ENCODE measurements around the gene WHAMM.
"Not testable (repeated sequence)": the region's sequence is repeated elsewhere in the genome, so short reads cannot be mapped to it uniquely, and the experiment has no call there.

WHAMM gene

GRCh38 chr15:82838096-82838735 lies 28.8 kb downstream of the WHAMM start:
- DNase-seq (ENCODE audit: low read depth), result no peak

GRCh38 chr15:82839136-82839535 lies 29.7 kb downstream of the WHAMM start:
- no peak for DNase-seq (ENCODE audit: low read depth)

- no peak for DNase-seq (ENCODE audit: low read depth)
Measured at GRCh38 chr15:82840166-82840565, 30.7 kb downstream of the WHAMM start.

GRCh38 chr15:82843566-82843965 lies 34.1 kb downstream of the WHAMM start:
- DNase-seq (ENCODE audit: low read depth), result no peak

GRCh38 chr15:82845686-82846085 lies 36.3 kb downstream of the WHAMM start:
- DNase-seq (ENCODE audit: low read depth), result no peak

- no peak for DNase-seq (ENCODE audit: low read depth)
Measured at GRCh38 chr15:82846621-82847020, 37.2 kb downstream of the WHAMM start.

GRCh38 chr15:82847703-82848102 lies 38.3 kb downstream of the WHAMM start:
- no peak for DNase-seq (ENCODE audit: low read depth)

GRCh38 chr15:82848241-82848993 lies 39.0 kb downstream of the WHAMM start:
- DNase-seq (ENCODE audit: low read depth), result no peak

- DNase-seq (ENCODE audit: low read depth), result peak; percentile 28
Measured at GRCh38 chr15:82849556-82850512, 40.4 kb downstream of the WHAMM start.

- no peak for DNase-seq (ENCODE audit: low read depth)
Measured at GRCh38 chr15:82850731-82851130, 41.3 kb downstream of the WHAMM start.

- DNase-seq (ENCODE audit: low read depth), result no peak
Measured at GRCh38 chr15:82851306-82851850, 42.0 kb downstream of the WHAMM start.

GRCh38 chr15:82851981-82852511 lies 42.6 kb downstream of the WHAMM start:
- DNase-seq (ENCODE audit: low read depth), result no peak

- DNase-seq (ENCODE audit: low read depth), result no peak
Measured at GRCh38 chr15:82852941-82853561, 43.6 kb downstream of the WHAMM start.

- DNase-seq (ENCODE audit: low read depth), result no peak
Measured at GRCh38 chr15:82854554-82854953, 45.1 kb downstream of the WHAMM start.

GRCh38 chr15:82855286-82856100 lies 46.1 kb downstream of the WHAMM start:
- DNase-seq (ENCODE audit: low read depth), result no peak

GRCh38 chr15:82856397-82857170 lies 47.2 kb downstream of the WHAMM start:
- DNase-seq (ENCODE audit: low read depth), result no peak

- DNase-seq (ENCODE audit: low read depth), result no peak
Measured at GRCh38 chr15:82858932-82859331, 49.5 kb downstream of the WHAMM start.

- DNase-seq (ENCODE audit: low read depth), result no peak
Measured at GRCh38 chr15:82862886-82863285, 53.5 kb downstream of the WHAMM start.

- DNase-seq (ENCODE audit: low read depth), result no peak
Measured at GRCh38 chr15:82864967-82865366, 55.5 kb downstream of the WHAMM start.

GRCh38 chr15:82865581-82865980 lies 56.2 kb downstream of the WHAMM start:
- not testable (repeated sequence) for DNase-seq (ENCODE audit: low read depth)
